GM12873 (cell line): ENCODE data around the gene TRIM74.

ENCODE experiments used
- TF ChIP-seq, protein P1 (sequence below): IDR thresholded peaks from 2 replicates; pipeline ENCODE4 v1.5.1; 2012; ENCODE audit warnings: low read depth, mild to moderate bottlenecking, moderate library complexity, low read length, control low read depth; ENCODE audit not compliant: insufficient read depth; ENCODE audit errors: missing control alignments

Gene TRIM74

DNA sequence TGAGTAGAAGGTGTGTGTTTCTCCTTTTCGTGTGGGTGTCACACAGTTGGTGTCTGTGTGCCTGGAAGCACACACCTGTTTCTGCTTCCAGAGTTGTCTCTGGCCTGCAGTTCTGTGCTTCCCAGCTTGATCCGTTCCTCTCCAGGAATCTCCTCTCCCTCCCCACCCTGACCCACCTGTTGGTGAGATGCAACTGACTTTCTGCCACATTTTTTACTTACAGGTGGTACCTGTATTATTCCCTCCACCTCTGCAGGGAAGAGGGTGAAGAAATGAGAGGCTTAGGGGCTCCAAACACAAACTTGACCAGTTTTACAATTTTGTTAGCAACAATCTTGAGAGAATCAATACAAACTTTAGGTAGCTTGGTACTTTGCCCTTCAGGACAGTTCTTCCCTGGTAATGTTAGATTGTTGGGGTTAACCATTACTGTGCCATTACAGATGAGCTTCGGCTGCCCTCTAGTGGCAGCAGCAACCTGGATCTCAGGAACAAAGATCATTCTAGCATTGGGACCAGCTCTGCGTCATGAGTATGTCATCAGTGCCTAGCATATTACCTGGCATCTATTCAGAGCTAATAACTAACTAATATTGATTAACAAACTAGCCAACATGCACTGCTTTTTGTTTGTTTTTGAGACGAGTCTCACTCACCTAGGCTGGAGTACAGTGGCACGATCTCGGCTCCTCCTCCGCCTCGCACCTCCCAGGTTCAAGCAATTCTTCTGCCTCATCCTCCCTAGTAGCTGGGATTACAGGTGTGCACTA, 54.3 kb downstream of the TRIM74 start:
- TF ChIP-seq, protein P1, sequence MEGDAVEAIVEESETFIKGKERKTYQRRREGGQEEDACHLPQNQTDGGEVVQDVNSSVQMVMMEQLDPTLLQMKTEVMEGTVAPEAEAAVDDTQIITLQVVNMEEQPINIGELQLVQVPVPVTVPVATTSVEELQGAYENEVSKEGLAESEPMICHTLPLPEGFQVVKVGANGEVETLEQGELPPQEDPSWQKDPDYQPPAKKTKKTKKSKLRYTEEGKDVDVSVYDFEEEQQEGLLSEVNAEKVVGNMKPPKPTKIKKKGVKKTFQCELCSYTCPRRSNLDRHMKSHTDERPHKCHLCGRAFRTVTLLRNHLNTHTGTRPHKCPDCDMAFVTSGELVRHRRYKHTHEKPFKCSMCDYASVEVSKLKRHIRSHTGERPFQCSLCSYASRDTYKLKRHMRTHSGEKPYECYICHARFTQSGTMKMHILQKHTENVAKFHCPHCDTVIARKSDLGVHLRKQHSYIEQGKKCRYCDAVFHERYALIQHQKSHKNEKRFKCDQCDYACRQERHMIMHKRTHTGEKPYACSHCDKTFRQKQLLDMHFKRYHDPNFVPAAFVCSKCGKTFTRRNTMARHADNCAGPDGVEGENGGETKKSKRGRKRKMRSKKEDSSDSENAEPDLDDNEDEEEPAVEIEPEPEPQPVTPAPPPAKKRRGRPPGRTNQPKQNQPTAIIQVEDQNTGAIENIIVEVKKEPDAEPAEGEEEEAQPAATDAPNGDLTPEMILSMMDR, result peak; percentile 74
